Epithelial cell of prostate (primary cell): ENCODE results near the gene P4HA1.

Source experiments
- DNase-seq: peaks from one replicate; pipeline ENCODE4 v3.0.0-alpha.2; 2011; ENCODE audit warnings: low read depth, low spot score
- H3K27ac ChIP-seq: fragments of 450-650 bp; 2 replicates; pipeline ENCODE4 v1.5.1; 2017; ENCODE audit warnings: mild to moderate bottlenecking

The P4HA1 gene

GRCh38 chr10:73095481-73096021 lies 1.1 kb downstream of the P4HA1 start:
- DNase-seq: no peak
- peak overlapping the region; percentile 70 for H3K27ac ChIP-seq

GRCh38 chr10:73094986-73095480 lies 1.6 kb downstream of the P4HA1 start:
- DNase-seq: no peak
- H3K27ac ChIP-seq: peak overlapping the region; percentile 70

- DNase-seq: no peak
- H3K27ac ChIP-seq: peak overlapping the region; percentile 70
Measured at GRCh38 chr10:73093922-73094850, 2.5 kb downstream of the P4HA1 start.

- DNase-seq: no peak
Measured at GRCh38 chr10:73092830-73093229, 3.8 kb downstream of the P4HA1 start.

GRCh38 chr10:73088304-73088703 lies 8.4 kb downstream of the P4HA1 start:
- H3K27ac ChIP-seq: no peak overlapping the region
- DNase-seq: no peak

More at GRCh38 chr10:73092830-73093229, 3.8 kb downstream of the P4HA1 start:
- no peak overlapping the region for H3K27ac ChIP-seq

- no peak for DNase-seq
- H3K27ac ChIP-seq: no peak overlapping the region
Measured at GRCh38 chr10:73086816-73087215, 9.8 kb downstream of the P4HA1 start.

DNA sequence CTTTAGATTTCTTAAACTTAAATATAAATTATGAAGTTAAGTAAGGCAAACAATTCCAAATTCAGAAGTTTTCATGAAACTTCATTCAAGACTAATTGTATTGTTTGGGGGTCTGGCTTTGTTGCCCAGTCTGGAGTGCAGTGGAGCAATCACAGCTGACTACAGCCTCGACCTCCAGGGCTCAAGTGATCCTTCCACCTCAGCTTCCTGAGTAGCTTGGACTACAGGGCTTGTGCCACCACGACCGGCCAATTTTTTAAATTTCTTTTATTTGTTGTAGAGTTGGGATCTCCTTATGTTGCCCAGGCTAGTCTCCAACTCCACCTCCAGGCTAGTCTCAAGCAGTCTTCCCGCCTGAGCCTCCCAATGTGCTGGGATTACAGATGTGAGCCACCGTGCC lies 12.5 kb downstream of the P4HA1 start:
- no peak for DNase-seq
- H3K27ac ChIP-seq: no peak overlapping the region

DNA sequence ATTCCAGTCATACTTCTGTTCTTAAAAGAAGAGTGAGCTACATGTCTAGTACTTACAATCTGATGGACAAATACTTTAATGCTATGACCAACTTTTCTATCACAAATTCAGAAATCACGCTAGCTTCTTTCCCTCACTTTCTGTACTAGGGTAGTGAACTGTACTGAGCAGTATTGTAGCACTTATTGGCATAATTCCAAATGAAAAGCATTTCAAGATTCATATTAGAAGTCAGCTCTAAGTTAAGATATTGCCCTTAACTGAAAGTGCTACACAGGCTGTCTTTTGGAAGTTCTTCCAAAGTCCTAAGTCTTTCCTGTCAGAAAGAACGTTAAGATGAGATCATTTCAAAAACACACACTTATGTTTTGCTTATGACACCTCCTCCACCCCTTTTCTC lies 13.4 kb downstream of the P4HA1 start:
- H3K27ac ChIP-seq: no peak overlapping the region
- no peak for DNase-seq

- no peak overlapping the region for H3K27ac ChIP-seq
- no peak for DNase-seq
Measured at GRCh38 chr10:73079779-73080541, 16.7 kb downstream of the P4HA1 start.

GRCh38 chr10:73076360-73077183 lies 20.1 kb downstream of the P4HA1 start:
- no peak overlapping the region for H3K27ac ChIP-seq
- DNase-seq: no peak

GRCh38 chr10:73075829-73076228 lies 20.8 kb downstream of the P4HA1 start:
- no peak for DNase-seq
- H3K27ac ChIP-seq: no peak overlapping the region

DNA sequence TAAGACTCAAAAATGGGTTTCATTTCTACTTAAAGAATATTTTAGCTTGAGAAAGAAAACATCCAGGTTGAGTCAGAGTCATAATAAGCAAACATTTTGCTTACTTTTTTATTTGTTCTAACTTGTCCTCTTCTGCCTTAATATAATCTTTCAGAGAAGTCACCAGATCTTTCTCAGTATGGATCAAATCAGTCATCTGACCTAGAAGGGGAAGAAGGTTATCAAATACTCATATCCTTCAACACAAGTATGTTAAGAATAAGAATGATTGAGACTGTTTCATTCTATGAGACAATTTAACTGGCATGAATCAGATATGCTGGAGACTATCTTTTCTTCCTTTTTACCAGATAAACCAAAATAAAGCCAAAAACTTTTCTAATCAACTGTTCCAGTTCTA lies 23.0 kb downstream of the P4HA1 start:
- DNase-seq: no peak
- H3K27ac ChIP-seq: no peak overlapping the region

DNA sequence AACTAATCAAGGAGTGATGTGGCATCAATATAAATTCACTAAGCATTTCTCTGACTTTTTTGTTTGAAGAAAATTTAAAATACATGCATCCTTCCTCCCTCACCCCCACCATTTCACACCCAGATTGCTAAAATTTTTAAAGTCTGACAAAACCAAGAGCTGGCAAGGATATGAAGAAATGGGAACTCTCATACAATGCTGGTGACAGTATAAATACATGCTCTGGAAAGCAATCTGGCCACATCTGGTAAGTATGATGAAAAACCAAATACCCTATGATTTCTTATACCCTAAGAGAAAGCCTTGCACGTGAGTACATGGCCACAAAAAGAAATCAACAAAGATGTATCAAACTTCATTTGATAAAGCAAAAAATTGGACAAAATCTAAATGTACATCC lies 31.2 kb downstream of the P4HA1 start:
- no peak overlapping the region for H3K27ac ChIP-seq
- DNase-seq: no peak

- no peak overlapping the region for H3K27ac ChIP-seq
- DNase-seq: no peak
Measured at GRCh38 chr10:73061743-73062142, 34.9 kb downstream of the P4HA1 start.

DNA sequence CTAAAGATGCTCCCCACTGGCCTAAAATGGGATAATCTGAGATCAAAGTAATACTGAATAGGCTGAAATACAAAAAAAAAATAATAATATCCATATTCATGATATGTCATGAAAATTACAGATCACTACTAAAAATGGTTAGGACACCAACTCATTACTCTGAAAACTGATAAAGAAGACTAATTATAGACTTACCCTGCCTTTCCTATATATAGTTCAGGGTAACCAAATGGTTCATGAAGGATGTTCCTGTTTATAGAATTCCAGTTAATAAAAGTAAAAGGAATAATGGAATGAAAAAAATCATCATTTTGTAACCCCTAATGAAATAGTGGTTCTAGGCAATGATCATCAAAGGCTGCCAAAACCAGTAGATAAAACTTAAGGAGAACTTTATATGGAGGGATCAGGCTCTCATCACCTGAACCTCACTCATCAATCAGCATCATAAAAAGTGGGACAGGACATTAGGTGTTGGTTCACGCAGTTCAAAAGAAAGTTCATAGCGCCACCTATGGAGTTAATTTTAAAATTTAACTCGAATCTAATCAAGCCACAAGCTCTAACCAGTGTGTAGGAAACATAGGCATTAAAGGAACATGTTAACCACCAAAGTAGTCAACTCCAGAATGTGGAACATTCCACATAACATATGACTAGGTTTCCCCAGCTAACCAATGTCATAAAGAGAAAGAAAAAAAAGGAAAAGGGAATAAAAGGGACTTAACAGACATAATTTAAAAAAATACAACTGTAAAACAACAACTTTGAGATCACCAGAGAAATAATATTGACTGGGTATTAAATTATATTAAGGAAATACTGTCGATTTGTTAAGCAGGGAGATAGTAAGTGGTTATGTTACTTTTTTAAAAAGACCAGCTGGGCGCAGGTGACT lies 35.7 kb downstream of the P4HA1 start:
- no peak overlapping the region for H3K27ac ChIP-seq
- peak; percentile 2 for DNase-seq

DNA sequence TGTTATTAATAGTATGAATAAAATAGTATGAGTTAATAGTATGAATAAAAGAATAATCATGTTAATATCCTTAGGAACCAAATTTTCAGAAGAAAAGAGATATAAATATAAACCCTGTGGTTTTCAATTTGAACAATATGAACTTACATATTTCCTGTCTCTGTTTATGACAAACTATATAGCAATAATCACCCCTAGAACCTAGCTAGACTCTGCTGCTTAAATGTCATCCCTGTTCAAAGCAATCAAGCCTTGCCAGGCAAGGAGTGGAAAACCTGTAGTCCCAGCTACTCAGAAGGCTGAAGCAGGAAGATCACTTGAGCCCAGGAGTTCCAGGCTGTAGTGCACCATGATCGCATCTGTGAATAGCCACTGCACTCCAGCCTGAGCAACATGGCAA lies 36.5 kb downstream of the P4HA1 start:
- no peak overlapping the region for H3K27ac ChIP-seq
- DNase-seq: no peak

GRCh38 chr10:73058057-73058591 lies 38.5 kb downstream of the P4HA1 start:
- no peak overlapping the region for H3K27ac ChIP-seq
- peak; percentile 5 for DNase-seq

DNA sequence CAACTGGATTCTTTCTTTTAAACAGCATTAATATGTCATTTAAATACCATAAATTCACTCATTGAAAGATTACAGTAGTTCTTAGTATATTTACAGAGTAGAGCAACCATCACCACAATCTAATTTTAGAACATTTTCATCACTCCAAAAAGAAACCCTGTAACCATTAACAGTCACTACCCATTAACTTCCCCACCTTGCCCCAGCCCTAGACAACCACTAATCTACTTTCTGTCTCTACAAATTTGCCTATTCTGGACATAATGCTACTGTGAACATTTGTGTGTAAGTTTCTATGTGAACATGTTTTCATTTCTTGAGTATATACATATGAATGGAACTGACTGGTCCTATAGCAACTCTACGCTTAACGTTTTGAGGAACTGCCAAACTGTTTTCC lies 42.4 kb downstream of the P4HA1 start:
- no peak for DNase-seq
- no peak overlapping the region for H3K27ac ChIP-seq

DNA sequence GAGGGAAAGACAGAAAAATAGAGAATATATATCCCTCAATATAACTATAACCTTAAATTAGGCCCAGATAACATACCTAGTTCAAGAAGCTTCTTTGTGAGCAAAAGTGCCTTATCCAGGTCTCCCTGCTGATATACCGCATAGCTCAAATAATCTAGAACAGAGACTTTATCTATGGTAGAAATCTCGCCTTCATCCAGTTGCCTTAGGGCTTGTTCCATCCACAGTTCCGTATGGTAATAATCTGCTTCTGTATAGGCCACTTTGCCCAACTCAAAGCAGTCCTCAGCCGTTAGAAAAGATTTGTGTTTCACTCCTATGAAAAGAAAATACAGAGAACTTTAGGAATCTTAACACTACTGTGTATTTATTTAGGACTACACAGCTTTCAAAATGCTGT lies 43.4 kb downstream of the P4HA1 start:
- no peak for DNase-seq
- no peak overlapping the region for H3K27ac ChIP-seq
